Osteoblast (primary cell): Measurements from ENCODE around the gene ZBTB17. TPM values are rescaled to one million over a fixed set of nuclear protein-coding genes. Genes with fewer than 3 reads are reported as not detected.

Experiments used
- DNase-seq: peaks from one replicate; pipeline ENCODE4 v3.0.0; 2011; ENCODE audit warnings: low spot score, mixed read lengths; ENCODE audit not compliant: insufficient read length; ENCODE audit errors: missing footprints
- H2AFZ ChIP-seq: 2 replicates; pipeline ENCODE4 v1.6.0; 2011; ENCODE audit warnings: mild to moderate bottlenecking, low read length
- H3K27ac ChIP-seq: 2 replicates; pipeline ENCODE4 v1.5.1; 2011; ENCODE audit warnings: mild to moderate bottlenecking, low read depth, low read length, moderate library complexity
- H3K27me3 ChIP-seq: 2 replicates; pipeline ENCODE4 v1.6.0; 2012; ENCODE audit warnings: mild to moderate bottlenecking, control low read depth, inconsistent platforms, low read length, moderate library complexity; ENCODE audit not compliant: insufficient read depth
- H3K36me3 ChIP-seq: 2 replicates; pipeline ENCODE4 v1.5.1; 2011; ENCODE audit warnings: mild to moderate bottlenecking, low read length, control low read depth, moderate library complexity; ENCODE audit not compliant: insufficient read depth
- H3K4me1 ChIP-seq: 2 replicates; pipeline ENCODE4 v1.5.1; 2011; ENCODE audit warnings: mild to moderate bottlenecking, low read length, control low read depth, moderate library complexity; ENCODE audit not compliant: insufficient read depth
- H3K4me2 ChIP-seq: 2 replicates; pipeline ENCODE4 v1.6.0; 2011; ENCODE audit warnings: mild to moderate bottlenecking, low read length; ENCODE audit not compliant: insufficient read depth
- H3K4me3 ChIP-seq: fragments of 200-600 bp; sonication (generic); 3 replicates; pipeline ENCODE4 v1.5.1; 2012; ENCODE audit warnings: mild to moderate bottlenecking, low read length, inconsistent platforms; ENCODE audit not compliant: insufficient read depth
- H3K79me2 ChIP-seq: 2 replicates; pipeline ENCODE4 v1.6.0; 2012; ENCODE audit warnings: mild to moderate bottlenecking, low read length, control low read depth, inconsistent platforms; ENCODE audit not compliant: insufficient read depth
- H3K9me3 ChIP-seq: 2 replicates; pipeline ENCODE4 v1.5.1; 2011; ENCODE audit warnings: low read depth, low read length, control low read depth
- H4K20me1 ChIP-seq: 2 replicates; pipeline ENCODE4 v1.6.0; 2012; ENCODE audit warnings: mild to moderate bottlenecking, low read length, control low read depth; ENCODE audit not compliant: insufficient read depth
- total RNA-seq: library from RNA; depleted of rRNA; stranded (reverse); fragments of >200 nt; gene quantifications from 2 replicates; pipeline ENCODE4 v1.2.3, GENCODE V29; 2012
- TF ChIP-seq, protein P1 (sequence below): IDR thresholded peaks from 2 replicates; pipeline ENCODE4 v1.5.1; 2011; ENCODE audit warnings: mild to moderate bottlenecking, low read depth, low read length, moderate library complexity; ENCODE audit errors: extremely low read depth

The ZBTB17 gene
- total RNA-seq, 1 donor = 29.7 TPM

- peaks cover 51% of the 10 kb centered on the region for H3K79me2 ChIP-seq
- H3K4me1 ChIP-seq = peaks cover 54% of the 10 kb centered on the region
- DNase-seq = peak; percentile 85
- no peak overlapping the region for H2AFZ ChIP-seq
- H3K36me3 ChIP-seq = peaks cover 37% of the 10 kb centered on the region
- TF ChIP-seq, protein P1, sequence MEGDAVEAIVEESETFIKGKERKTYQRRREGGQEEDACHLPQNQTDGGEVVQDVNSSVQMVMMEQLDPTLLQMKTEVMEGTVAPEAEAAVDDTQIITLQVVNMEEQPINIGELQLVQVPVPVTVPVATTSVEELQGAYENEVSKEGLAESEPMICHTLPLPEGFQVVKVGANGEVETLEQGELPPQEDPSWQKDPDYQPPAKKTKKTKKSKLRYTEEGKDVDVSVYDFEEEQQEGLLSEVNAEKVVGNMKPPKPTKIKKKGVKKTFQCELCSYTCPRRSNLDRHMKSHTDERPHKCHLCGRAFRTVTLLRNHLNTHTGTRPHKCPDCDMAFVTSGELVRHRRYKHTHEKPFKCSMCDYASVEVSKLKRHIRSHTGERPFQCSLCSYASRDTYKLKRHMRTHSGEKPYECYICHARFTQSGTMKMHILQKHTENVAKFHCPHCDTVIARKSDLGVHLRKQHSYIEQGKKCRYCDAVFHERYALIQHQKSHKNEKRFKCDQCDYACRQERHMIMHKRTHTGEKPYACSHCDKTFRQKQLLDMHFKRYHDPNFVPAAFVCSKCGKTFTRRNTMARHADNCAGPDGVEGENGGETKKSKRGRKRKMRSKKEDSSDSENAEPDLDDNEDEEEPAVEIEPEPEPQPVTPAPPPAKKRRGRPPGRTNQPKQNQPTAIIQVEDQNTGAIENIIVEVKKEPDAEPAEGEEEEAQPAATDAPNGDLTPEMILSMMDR = no peak
- H3K27ac ChIP-seq = peak overlapping the region; percentile 100
- H3K4me3 ChIP-seq = no peak overlapping the region
- peaks cover 14% of the 10 kb centered on the region for H4K20me1 ChIP-seq
- no peaks in the 10 kb centered on the region for H3K9me3 ChIP-seq
- H3K4me2 ChIP-seq = peak overlapping the region; percentile 89
- no peaks in the 10 kb centered on the region for H3K27me3 ChIP-seq
These were observed 27.8 kb downstream of the ZBTB17 start for GRCh38 chr1:15948091-15948591.

- TF ChIP-seq, protein P1 = no peak
- DNase-seq = peak; percentile 35
- Histone ChIP-seq H3K4me2 (no peak overlapping the region), H4K20me1 (peaks cover 14% of the 10 kb centered on the region), H2AFZ (no peak overlapping the region), H3K79me2 (peaks cover 51% of the 10 kb centered on the region), H3K27ac (peak overlapping the region; percentile 19), H3K4me1 (peaks cover 49% of the 10 kb centered on the region), H3K4me3 (no peak overlapping the region), H3K9me3 (no peaks in the 10 kb centered on the region), H3K27me3 (no peaks in the 10 kb centered on the region), H3K36me3 (peaks cover 43% of the 10 kb centered on the region)
These were observed 28.4 kb downstream of the ZBTB17 start for GRCh38 chr1:15947382-15948090.

- H3K36me3 ChIP-seq = peaks cover 50% of the 10 kb centered on the region
- H3K4me2 ChIP-seq = no peak overlapping the region
- H2AFZ ChIP-seq = no peak overlapping the region
- H3K79me2 ChIP-seq = peaks cover 45% of the 10 kb centered on the region
- no peaks in the 10 kb centered on the region for H3K27me3 ChIP-seq
- H4K20me1 ChIP-seq = peaks cover 14% of the 10 kb centered on the region
- H3K4me1 ChIP-seq = peaks cover 41% of the 10 kb centered on the region
- no peak overlapping the region for H3K4me3 ChIP-seq
- TF ChIP-seq, protein P1 = no peak
- H3K27ac ChIP-seq = no peak overlapping the region
- no peaks in the 10 kb centered on the region for H3K9me3 ChIP-seq
- peak; percentile 79 for DNase-seq
These were observed 29.1 kb downstream of the ZBTB17 start for GRCh38 chr1:15946571-15947381.
